IMR-90 (cell line): Measurements from ENCODE around the gene FHAD1. TPM values are rescaled to one million over a fixed set of nuclear protein-coding genes. Genes with fewer than 3 reads are reported as not detected.

Source experiments
- ATAC-seq: fragments of 200-7000 bp; cut with Tn5 transposase; 2 replicates; pipeline ENCODE4 v1.9.1; 2020; ENCODE audit warnings: low read depth, mild to moderate bottlenecking, moderate library complexity
- BruUV-seq: library from RNA; stranded (reverse); fragments of 400-500 nt; replicated peaks from 2 replicates; lab custom pipeline; 2021; lab: Mats Ljungman, UMichigan
- CTCF ChIA-PET: fragments of 300-600 bp; formaldehyde crosslinking; extraction: SDS; loops from one replicate; lab custom pipeline; 2021; ENCODE audit warnings: antibody characterized with exemption; lab: Yijun Ruan, JAX
- POLR2A ChIA-PET: fragments of 300-600 bp; sonication (Branson Sonifier 250); formaldehyde crosslinking; loops from one replicate; lab custom pipeline; 2022; ENCODE audit warnings: antibody characterized with exemption; ENCODE audit not compliant: unreplicated experiment; lab: Charles Lee
- DNase-seq: peaks from one replicate; pipeline ENCODE4 v3.0.0; 2013
- H2AFZ ChIP-seq: replicated peaks from 2 replicates; pipeline ENCODE3; 2013; ENCODE audit warnings: low read length, mild to moderate bottlenecking; ENCODE audit not compliant: poor library complexity
- H2AK5ac ChIP-seq: 2 replicates; pipeline ENCODE4 v1.6.1; 2013; ENCODE audit warnings: low read depth, low read length, inconsistent platforms
- H2AK9ac ChIP-seq: replicated peaks from 2 replicates; pipeline ENCODE3; 2013; ENCODE audit warnings: mild to moderate bottlenecking, low read depth, low read length, moderate library complexity; ENCODE audit not compliant: poor library complexity
- H2BK120ac ChIP-seq: 2 replicates; pipeline ENCODE4 v1.6.1; 2013; ENCODE audit warnings: low read depth, low read length, inconsistent platforms
- H2BK15ac ChIP-seq: 3 replicates; pipeline ENCODE4 v1.6.1; 2013; ENCODE audit warnings: low read depth, low read length, inconsistent platforms
- H2BK20ac ChIP-seq: 2 replicates; pipeline ENCODE4 v1.6.1; 2013; ENCODE audit warnings: low read depth, mild to moderate bottlenecking, inconsistent platforms, low read length, moderate library complexity
- H2BK5ac ChIP-seq: 2 replicates; pipeline ENCODE4 v1.6.1; 2013; ENCODE audit warnings: mild to moderate bottlenecking, low read depth, low read length, inconsistent platforms; ENCODE audit not compliant: poor library complexity, severe bottlenecking
- H3K14ac ChIP-seq: replicated peaks from 2 replicates; pipeline ENCODE4 v1.6.1; 2013; ENCODE audit warnings: low read depth, low read length, inconsistent platforms
- H3K18ac ChIP-seq: 2 replicates; pipeline ENCODE4 v1.6.1; 2013; ENCODE audit warnings: low read depth, low read length, control low read depth
- H3K23ac ChIP-seq: 2 replicates; pipeline ENCODE4 v1.6.1; 2013; ENCODE audit warnings: low read depth, low read length, inconsistent platforms
- H3K27ac ChIP-seq: 2 replicates; pipeline ENCODE4 v1.5.1; 2013; ENCODE audit warnings: mild to moderate bottlenecking, control low read depth, low read length; ENCODE audit not compliant: insufficient read depth
- H3K27me3 ChIP-seq: 2 replicates; pipeline ENCODE4 v1.6.1; 2013; ENCODE audit warnings: low read length; ENCODE audit not compliant: control insufficient read depth, insufficient read depth
- H3K36me3 ChIP-seq: 2 replicates; pipeline ENCODE4 v1.6.1; 2013; ENCODE audit warnings: low read length, mixed read lengths; ENCODE audit not compliant: control insufficient read depth, insufficient read depth
- H3K4ac ChIP-seq: 2 replicates; pipeline ENCODE4 v1.6.1; 2013; ENCODE audit warnings: low read depth, low read length, inconsistent platforms
- H3K4me1 ChIP-seq: 2 replicates; pipeline ENCODE4 v1.6.1; 2013; ENCODE audit warnings: low read length, mixed read lengths; ENCODE audit not compliant: control insufficient read depth, insufficient read depth
- H3K4me2 ChIP-seq: 2 replicates; pipeline ENCODE4 v1.6.1; 2013; ENCODE audit warnings: low read depth, mild to moderate bottlenecking, control low read depth, low read length, moderate library complexity
- H3K4me3 ChIP-seq: 2 replicates; pipeline ENCODE4 v1.5.1; 2013; ENCODE audit warnings: low read depth, mild to moderate bottlenecking, control low read depth, low read length, moderate library complexity; ENCODE audit not compliant: insufficient read depth
- H3K56ac ChIP-seq: 2 replicates; pipeline ENCODE4 v1.6.1; 2013; ENCODE audit warnings: low read length, inconsistent platforms; ENCODE audit not compliant: insufficient read depth; ENCODE audit errors: extremely low read depth
- H3K79me1 ChIP-seq, 2 experiments: 2 replicates each; pipeline ENCODE4 v1.6.1; 2013; ENCODE audit warnings: low read length in 2 of 2, inconsistent platforms in 1 of 2, low read depth in 1 of 2
- H3K9ac ChIP-seq: 2 replicates; pipeline ENCODE4 v1.6.1; 2013; ENCODE audit warnings: low read depth, low read length, control low read depth
- H3K9me1 ChIP-seq: 2 replicates; pipeline ENCODE4 v1.6.1; 2013; ENCODE audit warnings: low read length, inconsistent platforms; ENCODE audit not compliant: insufficient read depth
- H3K9me3 ChIP-seq: 2 replicates; pipeline ENCODE4 v1.6.1; 2013; ENCODE audit warnings: low read length; ENCODE audit not compliant: control insufficient read depth, insufficient read depth
- H4K20me1 ChIP-seq: 2 replicates; pipeline ENCODE4 v1.6.1; 2013; ENCODE audit warnings: low read length, inconsistent platforms; ENCODE audit not compliant: insufficient read depth
- H4K5ac ChIP-seq: 2 replicates; pipeline ENCODE4 v1.6.1; 2013; ENCODE audit warnings: mild to moderate bottlenecking, low read depth, low read length, control low read depth
- H4K8ac ChIP-seq, 2 experiments: 2 replicates each; pipeline ENCODE4 v1.6.1; 2013; ENCODE audit warnings: low read depth in 2 of 2, low read length in 2 of 2, control low read depth in 1 of 2, inconsistent platforms in 1 of 2
- H4K91ac ChIP-seq: 2 replicates; pipeline ENCODE4 v1.6.1; 2013; ENCODE audit warnings: low read depth, low read length, inconsistent platforms; ENCODE audit not compliant: insufficient read depth
- FOS ChIP-seq: fragments of 150-350 bp; IDR thresholded peaks from 2 replicates; pipeline ENCODE4 v1.6.1; 2016; ENCODE audit warnings: low read depth, low read length
- MAFK ChIP-seq: IDR thresholded peaks from 2 replicates; pipeline ENCODE4 v1.6.1; 2012; ENCODE audit warnings: low read depth, low read length, improper control_type of control experiment
- RAD21 ChIP-seq: IDR thresholded peaks from 2 replicates; pipeline ENCODE4 v1.6.1; 2012; ENCODE audit warnings: low read length, improper control_type of control experiment
- RCOR1 ChIP-seq: IDR thresholded peaks from 2 replicates; pipeline ENCODE4 v1.6.1; 2012; ENCODE audit warnings: mild to moderate bottlenecking, low read length, improper control_type of control experiment; ENCODE audit not compliant: insufficient replicate concordance
- WGBS, 2 experiments: methylation state at CpG; one replicate each; pipeline versions ENCODE4 v1.1.5 to v1.1.7; 2013; ENCODE audit warnings: missing lambda C conversion rate in 2 of 2; ENCODE audit not compliant: insufficient read length in 1 of 2; ENCODE audit errors: extremely low coverage in 2 of 2; 5-methylcytosine and 5-hydroxymethylcytosine counted together
- dilution Hi-C: fragments of 300-500 bp; cut with HindIII; formaldehyde crosslinking; loops from one replicate; pipeline ENCODE4 v1.14.3; 2018; ENCODE audit warnings: low sequenced_read_pairs; ENCODE audit not compliant: unreplicated experiment
- in situ Hi-C: fragments of 300-500 bp; cut with MboI; formaldehyde crosslinking; loops from 3 replicates; pipeline ENCODE4 v1.14.3; 2019; ENCODE audit warnings: low sequenced_read_pairs, inconsistent platforms, mixed read lengths
- intact Hi-C: fragments of 100-400 bp; cut with micrococcal nuclease; formaldehyde crosslinking; loops from 2 replicates; pipeline ENCODE4 v1.10.0; 2022
- polyA plus RNA-seq, 3 experiments: library from polyadenylated mRNA; depleted of rRNA; stranded (reverse); fragments of >200 nt; gene quantifications; 2 replicates each; pipeline ENCODE4 v1.2.3, GENCODE V29; 2012; ENCODE audit warnings: low replicate concordance in 1 of 3
- total RNA-seq: library from RNA; depleted of rRNA; stranded (reverse); fragments of >200 nt; gene quantifications from 2 replicates; pipeline ENCODE4 v1.2.3, GENCODE V29; 2012
- TF ChIP-seq, protein P1 (sequence below): fragments of 150-350 bp; IDR thresholded peaks from 2 replicates; pipeline ENCODE4 v1.6.1; 2016; ENCODE audit warnings: low read depth, mild to moderate bottlenecking, low read length, moderate library complexity, borderline replicate concordance

Gene FHAD1
- total and polyA plus RNA-seq, 2 of the 4 experiments (the other 2 are of a cell fraction), result not detected

DNA sequence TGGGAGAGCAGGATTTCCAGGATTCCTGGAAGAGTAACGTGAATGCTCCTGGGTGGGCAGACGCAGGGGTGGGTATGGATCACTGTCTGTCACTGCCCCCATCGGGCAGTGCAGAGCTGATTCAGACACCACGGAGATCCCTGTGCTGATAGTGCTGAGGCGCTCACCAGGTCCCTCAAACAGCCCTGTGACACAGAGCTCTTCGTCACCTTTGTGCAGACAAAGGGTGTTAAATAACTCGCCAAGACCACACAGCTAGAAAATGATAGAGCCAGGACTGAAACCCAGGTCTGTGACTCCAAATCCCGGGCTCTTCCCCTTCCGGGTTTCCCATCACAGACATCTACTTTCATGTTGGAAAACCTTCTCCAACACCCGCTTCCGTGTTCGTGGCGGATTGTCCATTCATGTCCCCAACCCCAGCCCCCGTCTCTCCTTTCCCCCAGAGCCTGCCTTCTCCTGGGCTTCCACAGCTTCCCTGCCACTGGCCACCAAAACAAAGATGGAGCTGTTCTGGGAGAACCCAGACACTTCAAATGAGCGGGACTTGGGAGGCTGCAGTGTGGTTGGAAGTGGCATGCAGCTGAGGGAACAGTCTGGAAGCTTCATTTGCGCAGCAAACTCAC is 165.3 kb downstream of the FHAD1 start:
- Histone ChIP-seq H4K8ac (peak overlapping the region in 1 of 2 experiments; percentile 13; a peak in 1 of 4 replicates), H3K9me1 (peaks cover 13% of the 10 kb centered on the region; the same call in 1 of the 2 replicates), H2AFZ (no peak overlapping the region), H2BK20ac (no peak overlapping the region), H2AK5ac (no peak overlapping the region), H2AK9ac (no peak overlapping the region), H3K56ac (no peak overlapping the region), H2BK5ac (no peak overlapping the region), H3K36me3 (peaks cover 4% of the 10 kb centered on the region; the same call in 1 of the 2 replicates), H3K9me3 (no peaks in the 10 kb centered on the region), H3K14ac (0 out of 2 replicates have a peak overlapping the region, but pooled peaks have one; percentile 37), H3K4me1 (peaks cover 32% of the 10 kb centered on the region), H4K5ac (no peak overlapping the region), H3K4me2 (peak overlapping the region; percentile 73; the same call in 1 of the 2 replicates), H4K20me1 (peaks cover 25% of the 10 kb centered on the region), H2BK120ac (no peak overlapping the region), H3K23ac (no peak overlapping the region), H4K91ac (0 out of 2 replicates have a peak overlapping the region, but pooled peaks have one; percentile 20), H3K4ac (peak overlapping the region; percentile 22; the same call in 1 of the 2 replicates), H3K27me3 (no peaks in the 10 kb centered on the region), H3K18ac (no peak overlapping the region), H3K9ac (no peak overlapping the region), H3K79me1 (peaks cover 14 to 69% of the 10 kb centered on the region in 2 experiments; a peak in 3 of 4 replicates), H2BK15ac (no peak overlapping the region), H3K4me3 (no peak overlapping the region), H3K27ac (no peak overlapping the region)
- ChIA-PET POLR2A (no interaction called here), CTCF (interaction anchor here (0.7 to 1.1 kb wide), 2 partner anchors 15 to 84 kb away, joined by 3 read pairs; no protein-coding TSS in a partner anchor)
- in situ Hi-C loops (loop anchor here (5.0 kb wide), 1 partner anchor 70 kb away; no protein-coding TSS in a partner anchor), intact Hi-C loops (no loop called here), dilution Hi-C loops (no loop called here)
- DNase-seq (no peak), ATAC-seq (no peak)
- no TSS peak for BruUV-seq
- TF ChIP-seq FOS, result no peak
- TF ChIP-seq RCOR1, result no peak
- no peak for TF ChIP-seq RAD21
- TF ChIP-seq MAFK, result no peak
- TF ChIP-seq, protein P1, sequence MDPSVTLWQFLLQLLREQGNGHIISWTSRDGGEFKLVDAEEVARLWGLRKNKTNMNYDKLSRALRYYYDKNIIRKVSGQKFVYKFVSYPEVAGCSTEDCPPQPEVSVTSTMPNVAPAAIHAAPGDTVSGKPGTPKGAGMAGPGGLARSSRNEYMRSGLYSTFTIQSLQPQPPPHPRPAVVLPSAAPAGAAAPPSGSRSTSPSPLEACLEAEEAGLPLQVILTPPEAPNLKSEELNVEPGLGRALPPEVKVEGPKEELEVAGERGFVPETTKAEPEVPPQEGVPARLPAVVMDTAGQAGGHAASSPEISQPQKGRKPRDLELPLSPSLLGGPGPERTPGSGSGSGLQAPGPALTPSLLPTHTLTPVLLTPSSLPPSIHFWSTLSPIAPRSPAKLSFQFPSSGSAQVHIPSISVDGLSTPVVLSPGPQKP, result no peak
- WGBS, 2 experiments, result 57% methylated on average over 4 of the region's 16 CpGs; no CpG with 5 or more reads in 1 of the 2 experiments
